K562 (cell line): ENCODE results near the gene RNF138. TPM values are rescaled to one million over a fixed set of nuclear protein-coding genes. Genes with fewer than 3 reads are reported as not detected.

Source experiments
- BCLAF1 ChIP-seq, 2 experiments: fragments of 450-650 bp in 1 of 2; IDR thresholded peaks; 2 replicates each; pipeline ENCODE4 v1.6.1; 2011 to 2017; ENCODE audit warnings: low read depth in 2 of 2, antibody characterized with exemption in 1 of 2, borderline replicate concordance in 1 of 2, low read length in 1 of 2, mild to moderate bottlenecking in 1 of 2, mixed read lengths in 1 of 2; ENCODE audit not compliant: control insufficient read depth in 1 of 2
- BRD4 ChIP-seq: fragments of 200-600 bp; sonication (generic); IDR thresholded peaks from 2 replicates; pipeline ENCODE4 v1.6.1; 2017; ENCODE audit warnings: inconsistent platforms
- MECOM ChIP-seq: fragments of 250-450 bp; sonication (Bioruptor Pico); IDR thresholded peaks from 2 replicates; pipeline ENCODE4 v1.8.0; 2022; ENCODE audit warnings: inconsistent platforms
- MEIS2 ChIP-seq: fragments of 450-650 bp; IDR thresholded peaks from 2 replicates; pipeline ENCODE4 v1.6.1; 2014; ENCODE audit warnings: mild to moderate bottlenecking; ENCODE audit not compliant: partially characterized antibody
- MYC ChIP-seq, 2 experiments: fragments of 250-450 bp in 1 of 2; sonication (Bioruptor Pico) in 1 of 2; IDR thresholded peaks; 2 replicates each; pipeline versions ENCODE4 v1.5.1 to v1.6.1; 2012 to 2021; ENCODE audit warnings: low read depth in 2 of 2, borderline replicate concordance in 1 of 2, improper control_type of control experiment in 1 of 2, low read length in 1 of 2, mild to moderate bottlenecking in 1 of 2, moderate library complexity in 1 of 2
- SMARCE1 ChIP-seq: fragments of 450-650 bp; IDR thresholded peaks from 2 replicates; pipeline ENCODE4 v1.7.1; 2016; ENCODE audit warnings: mild to moderate bottlenecking
- SP2 ChIP-seq: IDR thresholded peaks from 2 replicates; pipeline ENCODE4 v1.6.1; 2011; ENCODE audit warnings: mild to moderate bottlenecking, low read depth, low read length, moderate library complexity; ENCODE audit not compliant: poor library complexity, severe bottlenecking; ENCODE audit errors: extremely low read depth
- WHSC1 ChIP-seq: IDR thresholded peaks from one replicate; pipeline ENCODE4 v1.6.1; 2012; ENCODE audit warnings: low read length, control low read depth, inconsistent platforms
- YY1 ChIP-seq, 3 experiments: IDR thresholded peaks; 2 replicates each; pipeline ENCODE4 v1.6.1; 2011; ENCODE audit warnings: low read length in 2 of 3, mild to moderate bottlenecking in 2 of 3, moderate library complexity in 2 of 3, borderline replicate concordance in 1 of 3, control low read depth in 1 of 3, low read depth in 1 of 3; ENCODE audit not compliant: insufficient read depth in 3 of 3, insufficient replicate concordance in 2 of 3, control insufficient read depth in 1 of 3, insufficient read length in 1 of 3; ENCODE audit errors: extremely low read depth in 1 of 3
- ZNF239 ChIP-seq: fragments of 250-450 bp; sonication (Bioruptor Pico); IDR thresholded peaks from 2 replicates; pipeline ENCODE4 v1.4.0; 2020; ENCODE audit warnings: mild to moderate bottlenecking
- polyA plus RNA-seq, 8 experiments: library from polyadenylated mRNA; depleted of rRNA in 4 of 8; stranded (reverse) in 5 of 8; unstranded in 3 of 8; fragments of >200 nt; fragmentation: Nextera tagmentation in 2 of 8; fragmentation: Illumina TruSeq in 1 of 8; extraction: Ambion mirVana in 2 of 8; extraction: Trizol in 1 of 8; gene quantifications; 2 replicates each; pipeline versions ENCODE4 v1.2.1 to v1.2.3, GENCODE V29; 2011 to 2014; ENCODE audit warnings: inconsistent platforms in 1 of 8, missing spikeins in 1 of 8
- total RNA-seq, 7 experiments: library from RNA; depleted of rRNA in 6 of 7; stranded (reverse); fragments of >200 nt in 6 of 7; fragmentation: Illumina TruSeq in 2 of 7; extraction: Trizol in 2 of 7; gene quantifications; 2 replicates each; pipeline versions ENCODE4 v1.2.1 to v1.2.3, GENCODE V29; 2011 to 2021; ENCODE audit warnings: low replicate concordance in 1 of 7
- TF ChIP-seq, protein P1 (sequence below): fragments of 200-400 bp; formaldehyde crosslinking; IDR thresholded peaks from 2 replicates; pipeline ENCODE4 v1.6.1; 2017; ENCODE audit warnings: mild to moderate bottlenecking, low read depth, low read length, moderate library complexity

RNF138 gene
- total and polyA plus RNA-seq, 9 of the 15 experiments (the other 6 are each of a cell fraction or from before 2014, with no cell fraction given) = 47.6 to 100 (median 62.5) TPM

- TF ChIP-seq YY1 (IDR thresholded peaks at IDR 0.05; ENCODE audit: borderline replicate concordance in 1 of 3, control insufficient read depth in 1 of 3, extremely low read depth in 1 of 3, insufficient read depth in 3 of 3, insufficient read length in 1 of 3, insufficient replicate concordance in 2 of 3, low read depth in 1 of 3, low read length in 2 of 3) = peak in 2 of 3 experiments; percentile 18 to 72
- no peak for TF ChIP-seq BCLAF1 (IDR thresholded peaks at IDR 0.05; ENCODE audit: borderline replicate concordance in 1 of 2, control insufficient read depth in 1 of 2, low read depth in 2 of 2, low read length in 1 of 2)
- TF ChIP-seq, protein P1, sequence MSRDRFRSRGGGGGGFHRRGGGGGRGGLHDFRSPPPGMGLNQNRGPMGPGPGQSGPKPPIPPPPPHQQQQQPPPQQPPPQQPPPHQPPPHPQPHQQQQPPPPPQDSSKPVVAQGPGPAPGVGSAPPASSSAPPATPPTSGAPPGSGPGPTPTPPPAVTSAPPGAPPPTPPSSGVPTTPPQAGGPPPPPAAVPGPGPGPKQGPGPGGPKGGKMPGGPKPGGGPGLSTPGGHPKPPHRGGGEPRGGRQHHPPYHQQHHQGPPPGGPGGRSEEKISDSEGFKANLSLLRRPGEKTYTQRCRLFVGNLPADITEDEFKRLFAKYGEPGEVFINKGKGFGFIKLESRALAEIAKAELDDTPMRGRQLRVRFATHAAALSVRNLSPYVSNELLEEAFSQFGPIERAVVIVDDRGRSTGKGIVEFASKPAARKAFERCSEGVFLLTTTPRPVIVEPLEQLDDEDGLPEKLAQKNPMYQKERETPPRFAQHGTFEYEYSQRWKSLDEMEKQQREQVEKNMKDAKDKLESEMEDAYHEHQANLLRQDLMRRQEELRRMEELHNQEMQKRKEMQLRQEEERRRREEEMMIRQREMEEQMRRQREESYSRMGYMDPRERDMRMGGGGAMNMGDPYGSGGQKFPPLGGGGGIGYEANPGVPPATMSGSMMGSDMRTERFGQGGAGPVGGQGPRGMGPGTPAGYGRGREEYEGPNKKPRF = no peak
- no peak for TF ChIP-seq SP2
- no peak for TF ChIP-seq WHSC1
- TF ChIP-seq ZNF239 = no peak
- no peak for TF ChIP-seq MECOM (CRISPR knock-in tag)
- no peak for TF ChIP-seq SMARCE1
- TF ChIP-seq BRD4 = 0 out of 2 replicates have a peak, but pooled peaks have one; percentile 59
- TF ChIP-seq MEIS2 = peak; percentile 33
- peak; percentile 78; the same call in 1 of the 2 replicates for TF ChIP-seq MYC (IDR thresholded peaks at IDR 0.05; ENCODE audit: low read depth, low read length)
- no peak for TF ChIP-seq MYC (CRISPR knock-in tag; IDR thresholded peaks at IDR 0.05; ENCODE audit: borderline replicate concordance, low read depth)
Measured at GRCh38 chr18:32092422-32093101, 888 bp downstream of the RNF138 start (continued).
